Measurements from ENCODE around the gene CCDC9. TPM values are rescaled to one million over a fixed set of nuclear protein-coding genes. Genes with fewer than 3 reads are reported as not detected.
"Not testable (repeated sequence)": the region's sequence is repeated elsewhere in the genome, so short reads cannot be mapped to it uniquely, and the experiment has no call there.

The CCDC9 gene
- total RNA-seq, 1 donor from 2014 or later = 6.9 TPM

- DNase-seq (ENCODE audit: low read depth) = peak; percentile 90
Measured at GRCh38 chr19:47231215-47232054, 24.9 kb upstream of the CCDC9 start.

- DNase-seq (ENCODE audit: low read depth) = peak; percentile 59
Measured at GRCh38 chr19:47232422-47233211, 23.7 kb upstream of the CCDC9 start.

GRCh38 chr19:47236072-47236675 is 20.2 kb upstream of the CCDC9 start:
- no peak for DNase-seq (ENCODE audit: low read depth)

GRCh38 chr19:47239152-47239551 is 17.2 kb upstream of the CCDC9 start:
- no peak for DNase-seq (ENCODE audit: low read depth)

- DNase-seq (ENCODE audit: low read depth) = peak; percentile 80
Measured at GRCh38 chr19:47239610-47240296, 16.6 kb upstream of the CCDC9 start.

GRCh38 chr19:47240556-47240955 is 15.8 kb upstream of the CCDC9 start:
- no peak for DNase-seq (ENCODE audit: low read depth)

- peak; percentile 73 for DNase-seq (ENCODE audit: low read depth)
Measured at GRCh38 chr19:47240996-47241918, 15.1 kb upstream of the CCDC9 start.

GRCh38 chr19:47241919-47242577 is 14.3 kb upstream of the CCDC9 start:
- no peak for DNase-seq (ENCODE audit: low read depth)

GRCh38 chr19:47243364-47243775 is 13.0 kb upstream of the CCDC9 start:
- DNase-seq (ENCODE audit: low read depth) = no peak

- DNase-seq (ENCODE audit: low read depth) = peak; percentile 91
Measured at GRCh38 chr19:47243776-47244547, 12.4 kb upstream of the CCDC9 start.

GRCh38 chr19:47247308-47247990 is 8.9 kb upstream of the CCDC9 start:
- peak; percentile 80 for DNase-seq (ENCODE audit: low read depth)

GRCh38 chr19:47253016-47253415 is 3.3 kb upstream of the CCDC9 start:
- not testable (repeated sequence) for DNase-seq (ENCODE audit: low read depth)

GRCh38 chr19:47253467-47253881 is 2.9 kb upstream of the CCDC9 start:
- DNase-seq (ENCODE audit: low read depth) = peak; percentile 71

GRCh38 chr19:47253970-47254369 is 2.4 kb upstream of the CCDC9 start:
- DNase-seq (ENCODE audit: low read depth) = no peak

- DNase-seq (ENCODE audit: low read depth) = peak; percentile 99
Measured at GRCh38 chr19:47256693-47257410, 527 bp downstream of the CCDC9 start.

- DNase-seq (ENCODE audit: low read depth) = no peak
Measured at GRCh38 chr19:47257411-47258169, 1.3 kb downstream of the CCDC9 start.

GRCh38 chr19:47258434-47258833 is 2.1 kb downstream of the CCDC9 start:
- no peak for DNase-seq (ENCODE audit: low read depth)
